Activated naive CD8-positive, alpha-beta T cell treated with anti-CD3 and anti-CD28 coated beads, Interleukin-2, amount 10 ng/mL, durations not matched to agents 7 days and 5 days (primary cell): ENCODE results near the gene RBMS3. TPM values are rescaled to one million over a fixed set of nuclear protein-coding genes. Genes with fewer than 3 reads are reported as not detected.
"Not testable (repeated sequence)": the region's sequence is repeated elsewhere in the genome, so short reads cannot be mapped to it uniquely, and the experiment has no call there.

Source experiments
- ATAC-seq: fragments of 150-1000 bp; cut with Tn5 transposase; one replicate; pipeline ENCODE4 v1.10.0; 2021; ENCODE audit warnings: low read depth, moderate library complexity
- POLR2A ChIA-PET: fragments of 350-600 bp; sonication (Branson Sonifier 250); formaldehyde crosslinking; loops from one replicate; lab custom pipeline; 2021; ENCODE audit warnings: antibody characterized with exemption; lab: Charles Lee
- DNase-seq: peaks from one replicate; pipeline ENCODE4 v3.0.0; 2021
- H3K27ac Mint-ChIP-seq: one replicate; pipeline ENCODE4 v1.8.0; 2022; ENCODE audit warnings: mild to moderate bottlenecking, mixed read lengths
- H3K27me3 Mint-ChIP-seq: one replicate; pipeline ENCODE4 v1.8.0; 2022; ENCODE audit warnings: mild to moderate bottlenecking, moderate library complexity, mixed read lengths
- H3K36me3 Mint-ChIP-seq: one replicate; pipeline ENCODE4 v1.8.0; 2021; ENCODE audit warnings: mild to moderate bottlenecking, mixed read lengths
- H3K4me1 Mint-ChIP-seq: one replicate; pipeline ENCODE4 v1.8.0; 2021; ENCODE audit warnings: mixed read lengths
- H3K4me3 Mint-ChIP-seq: one replicate; pipeline ENCODE4 v1.8.0; 2022; ENCODE audit warnings: mild to moderate bottlenecking, moderate library complexity, mixed read lengths
- H3K9me3 Mint-ChIP-seq: one replicate; pipeline ENCODE4 v1.8.0; 2021; ENCODE audit warnings: mixed read lengths
- total RNA-seq, 2 experiments: library from RNA; stranded (reverse); gene quantifications; one replicate each; pipeline ENCODE4 v1.2.3, GENCODE V29; 2021

RBMS3 gene
- total RNA-seq, 2 experiments from 2014 or later: 0.58 to 0.74 TPM

DNA sequence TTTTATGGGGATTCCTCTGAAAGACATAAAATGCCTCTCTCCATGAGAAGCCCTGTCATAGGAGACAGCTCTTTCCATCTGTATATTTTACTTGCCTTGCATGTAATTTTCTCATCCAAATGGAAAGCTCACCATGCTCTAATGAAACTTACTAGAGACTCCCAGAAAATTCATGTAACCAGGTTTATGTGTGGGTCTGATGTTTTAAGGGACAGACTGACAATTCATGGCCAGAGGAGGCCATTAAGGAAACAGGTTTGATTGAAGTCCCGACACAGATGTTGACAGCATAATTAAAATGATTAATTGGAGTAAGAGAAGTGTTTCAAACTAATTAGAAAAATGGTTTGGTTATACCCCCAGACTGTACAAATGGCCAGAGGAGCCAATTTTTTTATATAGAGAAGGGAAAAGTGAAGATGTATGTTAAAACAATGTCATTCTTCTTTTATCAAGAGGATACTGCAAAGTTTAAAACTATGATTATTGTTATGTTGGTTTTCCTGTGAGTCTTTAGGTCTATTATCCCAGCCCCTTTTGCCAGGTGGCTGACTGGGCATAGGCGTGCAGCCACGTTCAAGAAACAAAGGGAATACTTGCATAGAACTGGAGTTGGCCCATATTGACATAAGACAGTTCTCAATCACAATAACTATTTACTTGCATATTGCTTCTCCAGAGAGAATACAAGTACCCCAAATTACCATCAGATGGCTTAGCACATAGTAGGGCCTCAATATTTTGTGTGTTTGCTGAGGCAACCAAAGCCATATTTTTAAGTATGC is 64.8 kb downstream of the RBMS3 start:
- POLR2A ChIA-PET: no interaction called here
- Mint-ChIP-seq H3K36me3 (no peaks in the 10 kb centered on the region), H3K4me3 (no peak overlapping the region), H3K27ac (no peak overlapping the region), H3K9me3 (no peaks in the 10 kb centered on the region), H3K27me3 (peaks cover 2% of the 10 kb centered on the region), H3K4me1 (no peaks in the 10 kb centered on the region)
- ATAC-seq: no peak
- no peak for DNase-seq

DNA sequence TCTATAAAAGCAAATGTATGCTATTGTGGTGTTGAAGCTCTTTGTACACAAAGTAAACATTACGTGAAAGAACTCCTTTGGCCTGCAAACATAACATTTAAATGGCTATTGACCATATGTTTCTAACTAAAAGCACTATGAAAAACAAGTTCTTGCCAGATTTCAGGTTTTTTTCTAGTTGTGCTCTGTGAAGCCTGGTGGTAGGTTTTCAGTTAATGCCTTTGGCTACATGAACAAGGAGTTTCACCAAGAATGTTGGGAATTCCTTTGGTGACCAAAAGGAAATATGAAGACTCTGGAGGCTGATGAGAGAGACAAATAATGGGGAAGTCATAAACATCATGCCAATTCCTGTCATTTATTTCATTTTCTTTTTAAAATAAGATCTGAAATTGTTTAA is 66.0 kb downstream of the RBMS3 start:
- Mint-ChIP-seq H3K27me3 (peaks cover 2% of the 10 kb centered on the region), H3K36me3 (no peaks in the 10 kb centered on the region), H3K4me3 (no peak overlapping the region), H3K27ac (no peak overlapping the region), H3K9me3 (no peaks in the 10 kb centered on the region), H3K4me1 (no peaks in the 10 kb centered on the region)
- DNase-seq: no peak
- ATAC-seq: no peak
- POLR2A ChIA-PET: no interaction called here

DNA sequence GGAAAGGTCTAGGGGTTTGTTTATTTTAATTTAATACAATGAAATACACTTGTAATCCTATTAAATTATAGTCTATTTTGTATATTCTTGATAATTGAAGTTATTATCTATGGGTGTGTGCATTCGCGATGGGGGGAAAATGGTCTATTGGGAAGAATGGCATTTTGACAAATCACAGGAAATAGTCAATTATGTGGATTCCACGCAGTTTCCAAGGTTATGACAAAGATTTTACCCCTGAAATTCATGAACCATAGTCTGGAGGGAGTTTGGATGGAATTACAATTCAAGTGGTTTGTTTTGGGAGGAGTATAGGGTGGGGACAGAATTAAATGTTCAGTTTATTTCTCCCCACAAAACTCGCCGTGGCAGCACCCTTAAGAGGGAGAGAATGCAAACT is 66.5 kb downstream of the RBMS3 start:
- no peaks in the 10 kb centered on the region for H3K9me3 Mint-ChIP-seq
- DNase-seq (no peak), ATAC-seq (no peak)
- POLR2A ChIA-PET: no interaction called here
- H3K4me3 Mint-ChIP-seq: no peak overlapping the region
- peaks cover 2% of the 10 kb centered on the region for H3K27me3 Mint-ChIP-seq
- no peaks in the 10 kb centered on the region for H3K36me3 Mint-ChIP-seq
- no peaks in the 10 kb centered on the region for H3K4me1 Mint-ChIP-seq
- H3K27ac Mint-ChIP-seq: no peak overlapping the region

DNA sequence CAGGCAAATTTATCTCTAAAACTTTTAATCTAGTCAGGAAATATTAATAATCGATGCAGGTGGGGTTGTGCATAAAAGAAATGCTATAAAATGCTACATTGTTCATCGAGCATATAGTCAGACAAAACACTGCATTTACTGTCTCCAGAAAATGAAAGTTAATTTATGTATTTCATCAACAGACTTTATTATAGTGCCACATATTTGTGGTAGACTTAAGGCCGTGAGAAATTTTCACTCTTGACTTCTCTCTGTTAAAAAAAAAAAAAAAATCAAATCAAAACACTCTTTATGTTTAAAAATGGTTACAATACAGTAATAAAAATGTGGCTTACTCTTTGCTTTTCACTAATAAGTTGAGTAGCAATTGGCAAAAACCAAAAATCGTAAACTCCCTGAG is 67.4 kb downstream of the RBMS3 start:
- Mint-ChIP-seq H3K4me3 (no peak overlapping the region), H3K4me1 (no peaks in the 10 kb centered on the region), H3K27me3 (peaks cover 2% of the 10 kb centered on the region), H3K36me3 (no peaks in the 10 kb centered on the region), H3K27ac (no peak overlapping the region), H3K9me3 (no peaks in the 10 kb centered on the region)
- POLR2A ChIA-PET: no interaction called here
- no peak for DNase-seq
- no peak for ATAC-seq

DNA sequence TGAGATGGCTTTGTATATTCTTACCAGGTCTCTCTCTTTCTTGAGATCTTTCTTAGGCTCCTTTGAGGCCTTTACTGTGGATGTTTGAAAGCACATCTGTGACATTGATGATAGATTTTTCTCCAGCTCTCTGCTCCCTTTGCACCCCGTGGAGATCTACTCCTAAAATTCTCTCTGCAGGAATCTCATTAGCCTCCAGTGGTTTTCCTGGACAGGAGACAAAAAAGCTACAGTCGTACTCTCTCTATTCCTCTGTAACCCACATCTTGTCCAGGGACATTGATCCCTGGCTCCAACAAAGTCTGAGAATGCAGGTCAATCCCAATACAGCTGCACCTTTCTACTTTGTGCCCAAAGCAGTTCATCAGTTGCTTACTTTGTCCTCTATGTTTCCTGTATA is 68.2 kb downstream of the RBMS3 start:
- H3K36me3 Mint-ChIP-seq: no peaks in the 10 kb centered on the region
- POLR2A ChIA-PET: no interaction called here
- H3K27ac Mint-ChIP-seq: no peak overlapping the region
- peaks cover 1% of the 10 kb centered on the region for H3K4me1 Mint-ChIP-seq
- H3K27me3 Mint-ChIP-seq: peaks cover 2% of the 10 kb centered on the region
- ATAC-seq (no peak), DNase-seq (no peak)
- H3K4me3 Mint-ChIP-seq: no peak overlapping the region
- H3K9me3 Mint-ChIP-seq: no peaks in the 10 kb centered on the region

DNA sequence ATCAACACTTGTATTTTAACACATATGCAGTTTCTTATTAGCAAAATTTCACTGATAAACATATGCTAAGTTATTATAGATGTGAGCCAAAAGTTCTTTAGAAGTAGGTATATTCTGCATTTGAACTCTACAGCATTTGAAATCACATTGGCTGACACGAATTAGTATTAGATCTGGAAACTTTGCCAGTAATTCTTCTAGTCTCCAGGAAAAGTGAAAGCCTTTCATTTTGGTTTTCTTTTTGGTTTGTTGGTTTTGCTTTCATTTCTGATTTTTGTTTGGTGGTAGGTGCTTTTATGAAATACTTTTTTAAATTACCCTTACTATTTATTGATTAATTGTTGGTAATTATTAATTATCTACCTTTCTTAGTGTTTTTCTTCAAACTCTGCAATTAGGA is 72.9 kb downstream of the RBMS3 start:
- no peak for DNase-seq

DNA sequence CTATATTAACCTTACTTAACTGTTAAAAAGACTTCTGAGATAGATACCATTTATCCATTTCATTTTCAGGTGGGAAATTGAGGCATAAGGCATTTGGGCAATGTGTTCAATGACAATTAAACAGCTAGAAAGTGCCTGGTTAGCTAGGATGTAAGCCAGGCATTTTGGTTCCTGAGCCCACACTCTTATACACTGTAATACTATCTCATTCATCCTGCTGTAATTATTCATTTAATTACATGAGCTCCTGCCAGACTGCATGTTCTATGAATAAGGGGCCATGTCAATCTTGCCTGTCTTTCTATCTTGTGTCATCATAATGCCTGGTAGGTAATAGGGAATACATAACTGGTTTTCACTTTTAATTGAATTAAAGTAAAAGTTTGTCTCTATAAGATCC is 74.0 kb downstream of the RBMS3 start:
- no peak overlapping the region for H3K4me3 Mint-ChIP-seq
- POLR2A ChIA-PET: no interaction called here
- peaks cover 2% of the 10 kb centered on the region for H3K27me3 Mint-ChIP-seq
- peaks cover 2% of the 10 kb centered on the region for H3K9me3 Mint-ChIP-seq
- H3K27ac Mint-ChIP-seq: no peak overlapping the region
- no peaks in the 10 kb centered on the region for H3K36me3 Mint-ChIP-seq
- no peak for DNase-seq
- peaks cover 1% of the 10 kb centered on the region for H3K4me1 Mint-ChIP-seq
- ATAC-seq: no peak

More for the DNA sequence above, 72.9 kb downstream of the RBMS3 start:
- Mint-ChIP-seq H3K4me3 (peak overlapping the region; percentile 44), H3K36me3 (no peaks in the 10 kb centered on the region), H3K4me1 (peaks cover 1% of the 10 kb centered on the region), H3K9me3 (peaks cover 2% of the 10 kb centered on the region), H3K27me3 (peaks cover 2% of the 10 kb centered on the region), H3K27ac (no peak overlapping the region)
- ATAC-seq: no peak
- POLR2A ChIA-PET: no interaction called here

DNA sequence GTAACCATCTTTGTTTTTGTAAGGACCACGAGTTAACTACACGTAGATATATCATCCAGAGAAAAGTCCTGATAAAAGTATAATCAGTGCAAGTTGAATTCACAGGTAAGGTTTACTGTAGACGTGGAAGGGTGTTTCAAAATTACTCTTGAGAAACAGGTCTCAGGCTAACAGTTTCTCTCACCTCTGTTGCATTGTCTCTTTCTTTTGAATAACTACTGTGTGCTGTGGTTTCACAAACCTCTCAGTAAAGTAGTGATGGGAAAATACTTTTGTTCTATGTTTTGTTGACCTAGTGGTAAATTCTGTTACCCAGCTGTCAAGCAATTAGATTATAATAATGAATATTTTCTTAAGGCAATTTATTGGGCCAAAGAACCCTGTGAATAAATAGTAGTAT is 75.2 kb downstream of the RBMS3 start:
- Mint-ChIP-seq H3K4me1 (peaks cover 1% of the 10 kb centered on the region), H3K9me3 (peaks cover 3% of the 10 kb centered on the region), H3K36me3 (no peaks in the 10 kb centered on the region), H3K27ac (no peak overlapping the region), H3K4me3 (no peak overlapping the region), H3K27me3 (peaks cover 4% of the 10 kb centered on the region)
- POLR2A ChIA-PET: no interaction called here
- DNase-seq (no peak), ATAC-seq (no peak)

DNA sequence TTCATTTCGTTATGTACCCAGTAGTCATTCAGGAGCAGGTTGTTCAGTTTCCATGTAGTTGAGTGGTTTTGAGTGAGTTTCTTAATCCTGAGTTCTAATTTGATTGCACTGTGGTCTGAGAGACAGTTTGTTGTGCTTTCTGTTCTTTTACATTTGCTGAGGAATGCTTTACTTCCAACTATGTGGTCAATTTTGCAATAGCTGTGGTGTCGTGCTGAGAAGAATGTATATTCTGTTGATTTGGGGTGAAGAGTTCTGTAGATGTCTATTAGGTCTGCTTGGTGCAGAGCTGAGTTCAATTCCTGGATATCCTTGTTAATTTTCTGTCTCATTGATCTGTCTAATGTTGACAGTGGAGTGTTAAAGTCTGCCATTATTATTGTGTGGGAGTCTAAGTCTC is 79.4 kb downstream of the RBMS3 start:
- H3K27me3 Mint-ChIP-seq, DNase-seq, H3K4me1 Mint-ChIP-seq, H3K9me3 Mint-ChIP-seq, H3K4me3 Mint-ChIP-seq, H3K27ac Mint-ChIP-seq, H3K36me3 Mint-ChIP-seq, ATAC-seq, POLR2A ChIA-PET: not testable (repeated sequence)

DNA sequence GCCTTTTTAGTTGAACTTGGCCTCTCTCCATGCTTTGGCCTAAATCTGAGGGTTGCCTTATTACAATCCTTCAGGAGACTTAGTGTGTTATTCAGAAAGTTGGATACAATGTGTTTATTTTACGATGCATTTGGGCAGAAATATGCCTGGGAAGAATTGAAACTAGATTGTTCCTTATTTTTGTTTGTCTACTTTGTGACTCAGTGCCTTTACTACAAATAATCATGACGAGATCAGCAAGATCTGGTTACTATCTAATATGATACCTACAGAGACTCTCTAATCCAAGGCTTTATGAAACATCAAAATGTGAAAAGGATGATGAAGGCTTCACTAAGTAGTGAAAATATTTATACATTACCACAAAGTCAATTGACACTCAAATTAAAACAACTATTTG is 82.2 kb downstream of the RBMS3 start:
- H3K27me3 Mint-ChIP-seq: peaks cover 8% of the 10 kb centered on the region
- H3K9me3 Mint-ChIP-seq: peaks cover 5% of the 10 kb centered on the region
- H3K36me3 Mint-ChIP-seq: no peaks in the 10 kb centered on the region
- no peaks in the 10 kb centered on the region for H3K4me1 Mint-ChIP-seq
- POLR2A ChIA-PET: no interaction called here
- ATAC-seq (no peak), DNase-seq (no peak)
- no peak overlapping the region for H3K4me3 Mint-ChIP-seq
- H3K27ac Mint-ChIP-seq: no peak overlapping the region

DNA sequence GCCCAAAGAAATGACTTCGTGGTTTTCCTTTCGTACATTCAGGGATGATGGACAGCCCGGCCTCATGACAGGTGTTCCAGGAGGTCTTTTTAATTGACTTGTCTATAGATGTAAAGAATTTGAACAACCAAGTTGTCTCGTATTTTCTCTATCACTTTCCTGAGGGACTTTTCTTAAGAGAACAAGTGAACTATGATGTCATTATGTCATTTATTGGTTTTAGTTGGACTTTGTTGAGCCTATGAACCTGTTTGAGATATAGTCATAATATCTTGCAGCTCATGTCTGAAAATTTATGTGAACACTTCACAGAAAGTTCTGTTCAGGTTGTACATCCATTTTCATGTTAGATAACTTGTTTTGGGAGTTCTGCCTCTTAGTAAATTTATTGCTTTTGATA is 89.2 kb downstream of the RBMS3 start:
- no peak overlapping the region for H3K4me3 Mint-ChIP-seq
- H3K9me3 Mint-ChIP-seq: no peaks in the 10 kb centered on the region
- no peaks in the 10 kb centered on the region for H3K36me3 Mint-ChIP-seq
- POLR2A ChIA-PET: no interaction called here
- DNase-seq: no peak
- peaks cover 7% of the 10 kb centered on the region for H3K4me1 Mint-ChIP-seq
- H3K27me3 Mint-ChIP-seq: peaks cover 9% of the 10 kb centered on the region
- no peak for ATAC-seq
- no peak overlapping the region for H3K27ac Mint-ChIP-seq

DNA sequence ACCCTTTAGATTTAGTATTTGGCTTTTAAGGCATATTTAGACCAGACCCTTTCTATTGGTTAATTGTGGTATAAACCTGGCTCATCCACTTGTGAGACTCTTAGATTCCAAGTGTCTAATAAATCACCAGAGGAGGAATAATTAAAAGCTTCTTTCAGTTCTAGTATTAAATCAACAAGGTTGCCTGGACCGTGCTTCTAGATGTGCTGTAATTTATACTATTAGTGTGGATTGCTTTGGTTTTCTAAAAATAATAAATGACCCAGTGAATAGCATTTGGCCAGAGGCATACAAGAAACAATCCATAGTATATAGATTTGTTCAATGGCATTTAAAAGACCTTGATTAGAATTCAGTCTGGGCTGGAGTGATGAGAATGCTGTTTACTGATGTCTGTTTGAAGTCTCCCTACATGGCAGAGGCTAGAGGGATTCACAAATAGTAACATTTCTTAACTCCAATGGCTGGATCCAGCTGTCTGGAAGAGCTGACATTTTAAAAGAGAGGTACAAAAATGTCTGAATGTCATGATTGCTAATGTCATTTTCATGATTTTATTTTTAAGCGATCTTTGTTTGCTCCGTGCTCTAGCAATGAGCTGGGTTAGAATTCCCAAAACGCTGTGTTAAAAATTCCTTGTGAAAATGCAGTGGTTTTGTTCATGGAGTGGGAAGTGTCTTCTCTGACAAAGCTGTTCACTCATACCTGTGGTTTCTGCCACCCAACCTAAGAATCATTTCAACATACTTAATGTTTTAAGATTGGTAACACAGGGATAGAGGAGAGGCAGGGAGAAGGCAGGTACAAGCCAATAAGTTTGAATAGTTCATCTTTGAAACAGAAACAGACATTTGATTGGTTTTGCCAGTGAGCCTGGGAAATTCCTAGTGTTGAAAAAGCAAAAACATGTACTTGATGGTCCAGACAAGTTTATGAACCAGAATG is 89.9 kb downstream of the RBMS3 start:
- POLR2A ChIA-PET: no interaction called here
- Mint-ChIP-seq H3K9me3 (no peaks in the 10 kb centered on the region), H3K27me3 (peaks cover 9% of the 10 kb centered on the region), H3K4me3 (no peak overlapping the region), H3K4me1 (peaks cover 7% of the 10 kb centered on the region), H3K27ac (no peak overlapping the region), H3K36me3 (no peaks in the 10 kb centered on the region)
- DNase-seq (no peak), ATAC-seq (no peak)

DNA sequence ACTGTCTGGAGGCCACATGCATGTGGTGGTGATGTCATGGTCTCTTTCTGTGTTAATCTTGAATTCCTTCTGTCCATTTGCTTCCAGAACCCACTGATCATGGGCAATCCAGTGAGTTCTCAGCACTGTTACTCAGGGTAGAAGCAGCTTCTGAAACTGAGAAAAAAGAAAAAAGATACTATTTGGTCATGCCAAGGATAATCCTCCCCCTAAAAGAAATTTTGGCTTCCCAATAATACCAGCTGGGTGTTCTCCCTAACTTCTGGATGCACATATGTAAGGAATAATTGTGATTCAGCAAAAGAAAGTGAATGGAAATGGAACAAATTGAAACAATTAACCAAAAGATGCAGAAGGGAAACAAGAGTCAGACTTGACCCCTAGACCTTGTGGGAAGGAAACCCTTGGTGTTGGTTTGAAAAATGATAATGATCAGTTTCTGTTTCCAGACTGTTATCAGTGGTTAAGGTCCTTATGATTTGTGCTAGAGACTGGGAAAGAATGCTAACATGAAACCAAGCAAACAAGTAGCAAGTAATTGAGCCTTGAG is 92.3 kb downstream of the RBMS3 start:
- Mint-ChIP-seq H3K27me3 (peaks cover 4% of the 10 kb centered on the region), H3K4me1 (peaks cover 7% of the 10 kb centered on the region), H3K36me3 (no peaks in the 10 kb centered on the region), H3K9me3 (no peaks in the 10 kb centered on the region), H3K27ac (no peak overlapping the region), H3K4me3 (no peak overlapping the region)
- POLR2A ChIA-PET: no interaction called here
- ATAC-seq (no peak), DNase-seq (no peak)
